ENCODE results near the gene TLCD1.

TLCD1 gene

GRCh38 chr17:28703552-28704218 lies 22.3 kb downstream of the TLCD1 start:
- DNase-seq (ENCODE audit: low spot score) = no peak
- TF ChIP-seq CTCF (IDR thresholded peaks at IDR 0.05; ENCODE audit: extremely low read depth, missing control alignments) = no peak

- TF ChIP-seq CTCF (IDR thresholded peaks at IDR 0.05; ENCODE audit: extremely low read depth, missing control alignments) = no peak
- no peak for DNase-seq (ENCODE audit: low spot score)
These were observed 23.3 kb downstream of the TLCD1 start for GRCh38 chr17:28702752-28703150.

- TF ChIP-seq CTCF (IDR thresholded peaks at IDR 0.05; ENCODE audit: extremely low read depth, missing control alignments) = no peak
- DNase-seq (ENCODE audit: low spot score) = no peak
These were observed 23.8 kb downstream of the TLCD1 start for GRCh38 chr17:28702026-28702751.

- no peak for TF ChIP-seq CTCF (IDR thresholded peaks at IDR 0.05; ENCODE audit: extremely low read depth, missing control alignments)
- DNase-seq (ENCODE audit: low spot score) = no peak
These were observed 25.1 kb downstream of the TLCD1 start for GRCh38 chr17:28700830-28701492.

GRCh38 chr17:28700278-28700677 lies 25.8 kb downstream of the TLCD1 start:
- no peak for TF ChIP-seq CTCF (IDR thresholded peaks at IDR 0.05; ENCODE audit: extremely low read depth, missing control alignments)
- DNase-seq (ENCODE audit: low spot score) = no peak

GRCh38 chr17:28698253-28698941 lies 27.6 kb downstream of the TLCD1 start:
- no peak for DNase-seq (ENCODE audit: low spot score)
- no peak for TF ChIP-seq CTCF (IDR thresholded peaks at IDR 0.05; ENCODE audit: extremely low read depth, missing control alignments)
